Esophagus squamous epithelium (tissue), 5 donors: ENCODE results near the gene PPP2R3A. TPM values are rescaled to one million over a fixed set of nuclear protein-coding genes. Genes with fewer than 3 reads are reported as not detected.
"Not testable (repeated sequence)": the region's sequence is repeated elsewhere in the genome, so short reads cannot be mapped to it uniquely, and the experiment has no call there.

Experiments used
- DNase-seq: peaks from one replicate; lab custom pipeline; 2025; lab: John Stamatoyannopoulos, UW
- H3K27ac ChIP-seq, 4 donors: fragments of 200-600 bp; sonication (generic); one replicate each; pipeline ENCODE4 v1.5.1; 2016 to 2019; ENCODE audit warnings: mild to moderate bottlenecking in 1 of 4
- H3K27me3 ChIP-seq, 4 donors: fragments of 200-600 bp; sonication (generic); 1 replicate in 3 of 4; 2 replicates in 1 of 4; pipeline versions ENCODE4 v1.5.1 to v1.6.0; 2017 to 2021; ENCODE audit warnings: antibody characterized with exemption in 1 of 4
- H3K36me3 ChIP-seq, 3 donors: fragments of 200-600 bp; sonication (generic); one replicate each; pipeline ENCODE4 v1.5.1; 2016 to 2019
- H3K4me1 ChIP-seq, 3 donors: fragments of 200-600 bp; sonication (generic); one replicate each; pipeline ENCODE4 v1.5.1; 2017 to 2019
- H3K4me3 ChIP-seq, 4 donors: fragments of 200-600 bp; sonication (generic); 1 replicate in 3 of 4; 2 replicates in 1 of 4; pipeline ENCODE4 v1.5.1; 2016 to 2019; ENCODE audit warnings: mild to moderate bottlenecking in 2 of 4, moderate library complexity in 1 of 4
- H3K9me3 ChIP-seq, 3 donors: fragments of 200-600 bp; sonication (generic); one replicate each; pipeline ENCODE4 v1.5.1; 2016 to 2019
- POLR2A ChIP-seq, 4 donors: fragments of 450-650 bp; IDR thresholded peaks; one replicate each; pipeline ENCODE4 v1.6.1; 2017; ENCODE audit warnings: antibody characterized with exemption in 4 of 4, mild to moderate bottlenecking in 4 of 4, moderate library complexity in 3 of 4
- WGBS, 2 donors: methylation state at CpG; one replicate each; pipeline ENCODE4 v1.1.5; 2018; 5-methylcytosine and 5-hydroxymethylcytosine counted together
- intact Hi-C: fragments of 100-400 bp; cut with DNase I; formaldehyde crosslinking; loops from one replicate; pipeline ENCODE4 v1.15.0; 2022
- total RNA-seq, 4 donors: library from RNA; depleted of rRNA; stranded (reverse); fragments of >200 nt; gene quantifications; one replicate each; pipeline ENCODE4 v1.1.0, GENCODE V29; 2016
- TF ChIP-seq, protein P1 (sequence below), 6 experiments: fragments of 450-650 bp in 4 of 6; fragments of 200-600 bp in 2 of 6; sonication (generic) in 2 of 6; IDR thresholded peaks; one replicate each; pipeline ENCODE4 v1.5.1; 2016 to 2019; ENCODE audit warnings: antibody characterized with exemption in 6 of 6, mild to moderate bottlenecking in 4 of 6, moderate library complexity in 4 of 6
- donor health status: DM: yes; HTN: yes; CAD: no.

PPP2R3A gene
- total RNA-seq, 4 donors from 2014 or later = 9.4 to 15.6 (median 13.6) TPM

- H3K27ac ChIP-seq = no peak overlapping the region
- intact Hi-C loops = no loop called here
- 87 to 89% methylated on average over 6 of the region's 6 CpGs for WGBS, 2 donors
- H3K9me3 ChIP-seq = no peaks in the 10 kb centered on the region
- DNase-seq = no peak
- H3K27me3 ChIP-seq = no peaks in the 10 kb centered on the region
- H3K4me1 ChIP-seq = no peaks in the 10 kb centered on the region
- no peak overlapping the region for H3K4me3 ChIP-seq
- TF ChIP-seq POLR2A (IDR thresholded peaks at IDR 0.05) = no peak
- TF ChIP-seq, protein P1, sequence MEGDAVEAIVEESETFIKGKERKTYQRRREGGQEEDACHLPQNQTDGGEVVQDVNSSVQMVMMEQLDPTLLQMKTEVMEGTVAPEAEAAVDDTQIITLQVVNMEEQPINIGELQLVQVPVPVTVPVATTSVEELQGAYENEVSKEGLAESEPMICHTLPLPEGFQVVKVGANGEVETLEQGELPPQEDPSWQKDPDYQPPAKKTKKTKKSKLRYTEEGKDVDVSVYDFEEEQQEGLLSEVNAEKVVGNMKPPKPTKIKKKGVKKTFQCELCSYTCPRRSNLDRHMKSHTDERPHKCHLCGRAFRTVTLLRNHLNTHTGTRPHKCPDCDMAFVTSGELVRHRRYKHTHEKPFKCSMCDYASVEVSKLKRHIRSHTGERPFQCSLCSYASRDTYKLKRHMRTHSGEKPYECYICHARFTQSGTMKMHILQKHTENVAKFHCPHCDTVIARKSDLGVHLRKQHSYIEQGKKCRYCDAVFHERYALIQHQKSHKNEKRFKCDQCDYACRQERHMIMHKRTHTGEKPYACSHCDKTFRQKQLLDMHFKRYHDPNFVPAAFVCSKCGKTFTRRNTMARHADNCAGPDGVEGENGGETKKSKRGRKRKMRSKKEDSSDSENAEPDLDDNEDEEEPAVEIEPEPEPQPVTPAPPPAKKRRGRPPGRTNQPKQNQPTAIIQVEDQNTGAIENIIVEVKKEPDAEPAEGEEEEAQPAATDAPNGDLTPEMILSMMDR (IDR thresholded peaks at IDR 0.05) = no peak
- H3K36me3 ChIP-seq = peaks cover 0 to 74% (median 0%) of the 10 kb centered on the region in 3 donors
These were observed 140.6 kb downstream of the PPP2R3A start for GRCh38 chr3:136106101-136106500.

DNA sequence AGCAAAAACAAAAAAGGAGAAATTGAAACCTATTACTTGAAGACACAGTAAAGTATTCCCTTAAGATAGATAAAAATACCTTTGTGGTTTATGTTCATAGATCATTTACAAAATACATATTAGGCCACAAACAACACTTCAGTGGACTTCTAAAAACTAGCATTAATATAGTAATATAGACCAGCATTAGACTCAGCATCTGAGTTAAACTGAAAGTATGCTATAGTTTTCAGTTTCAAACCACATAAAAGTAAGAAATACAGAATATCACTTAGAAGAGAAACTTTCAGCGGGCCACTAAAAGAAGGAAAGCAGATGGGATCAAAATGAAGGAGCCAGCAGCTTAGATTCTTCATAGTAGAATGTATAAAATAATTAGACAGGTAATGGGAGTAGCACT lies 144.0 kb downstream of the PPP2R3A start:
- Histone ChIP-seq H3K9me3 (no peaks in the 10 kb centered on the region), H3K27me3 (no peaks in the 10 kb centered on the region), H3K4me1 (no peaks in the 10 kb centered on the region), H3K36me3 (peaks cover 0 to 58% (median 0%) of the 10 kb centered on the region in 3 donors), H3K4me3 (no peak overlapping the region), H3K27ac (no peak overlapping the region)
- intact Hi-C loops = no loop called here
- TF ChIP-seq, protein P1 (IDR thresholded peaks at IDR 0.05) = no peak
- TF ChIP-seq POLR2A (IDR thresholded peaks at IDR 0.05) = no peak
- whole genome bisulfite sequencing, 2 donors = 71 to 83% methylated on average over 1 of the region's 1 CpG
- no peak for DNase-seq

DNA sequence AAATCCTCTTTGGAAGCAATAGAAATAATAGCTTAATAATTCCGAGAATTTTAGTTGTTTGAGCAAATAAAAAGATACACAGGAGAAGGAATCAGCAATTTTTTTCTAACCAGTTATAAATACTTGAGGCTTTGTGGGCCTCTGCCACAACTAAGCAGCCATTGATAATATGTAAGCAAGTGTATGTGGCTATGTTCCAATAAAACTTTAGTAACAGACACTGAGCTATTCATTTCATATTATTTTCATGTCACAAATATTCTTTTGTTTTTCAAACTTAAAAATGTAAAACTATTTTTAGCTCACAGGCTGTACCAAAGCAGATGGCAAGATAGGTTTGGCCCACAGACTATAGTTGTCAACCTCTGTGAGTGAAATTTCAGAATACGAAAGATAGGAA lies 145.0 kb downstream of the PPP2R3A start:
- H3K4me1 ChIP-seq = no peaks in the 10 kb centered on the region
- DNase-seq = no peak
- no peak overlapping the region for H3K4me3 ChIP-seq
- no peaks in the 10 kb centered on the region for H3K27me3 ChIP-seq
- intact Hi-C loops = no loop called here
- H3K36me3 ChIP-seq = peaks cover 0 to 49% (median 0%) of the 10 kb centered on the region in 3 donors
- H3K9me3 ChIP-seq = no peaks in the 10 kb centered on the region
- WGBS, 2 donors = 78 to 88% methylated on average over 2 of the region's 2 CpGs
- no peak overlapping the region for H3K27ac ChIP-seq
- TF ChIP-seq, protein P1 (IDR thresholded peaks at IDR 0.05) = no peak
- no peak for TF ChIP-seq POLR2A (IDR thresholded peaks at IDR 0.05)

DNA sequence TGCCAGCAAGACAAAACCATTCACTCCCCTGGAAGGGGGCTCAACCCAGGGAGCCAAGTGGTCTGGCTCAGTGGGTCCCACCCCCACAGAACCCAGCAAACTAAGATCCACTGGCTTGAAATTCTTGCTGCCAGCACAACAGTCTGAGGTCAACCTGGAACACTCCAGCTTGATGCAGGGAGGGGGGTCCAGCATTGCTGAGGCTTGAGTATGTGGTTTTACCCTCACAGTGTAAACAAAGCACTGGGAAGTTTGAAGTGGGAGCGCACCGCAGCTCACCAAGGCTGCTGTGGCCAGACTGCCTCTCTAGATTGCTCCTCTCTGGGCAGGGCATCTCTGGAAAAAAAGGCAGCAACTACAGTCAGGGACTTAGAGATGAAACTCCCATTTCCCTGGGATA lies 148.9 kb downstream of the PPP2R3A start:
- Histone ChIP-seq H3K27ac (no peak overlapping the region), H3K27me3 (no peaks in the 10 kb centered on the region), H3K4me1 (no peaks in the 10 kb centered on the region), H3K36me3 (peaks cover 0 to 23% (median 0%) of the 10 kb centered on the region in 3 donors), H3K9me3 (no peaks in the 10 kb centered on the region), H3K4me3 (no peak overlapping the region)
- WGBS, 2 donors = 100% methylated on average over 2 of the region's 2 CpGs; no CpG with 5 or more reads in 1 of the 2 donors
- TF ChIP-seq, protein P1 (IDR thresholded peaks at IDR 0.05) = no peak
- no peak for TF ChIP-seq POLR2A (IDR thresholded peaks at IDR 0.05)
- DNase-seq = no peak
- intact Hi-C loops = no loop called here

- DNase-seq, H3K9me3 ChIP-seq, H3K36me3 ChIP-seq, H3K4me3 ChIP-seq, H3K27ac ChIP-seq, H3K4me1 ChIP-seq, H3K27me3 ChIP-seq, intact Hi-C loops: not testable (repeated sequence)
- 92 to 95% methylated on average over 1 of the region's 1 CpG for WGBS, 2 donors
These were observed 153.8 kb downstream of the PPP2R3A start for GRCh38 chr3:136119332-136119731.

- WGBS, 2 donors = 91 to 94% methylated on average over 4 to 5 of the region's 5 CpGs
- H3K4me1 ChIP-seq, H3K27me3 ChIP-seq, intact Hi-C loops, H3K36me3 ChIP-seq, H3K27ac ChIP-seq, H3K4me3 ChIP-seq, H3K9me3 ChIP-seq, DNase-seq: not testable (repeated sequence)
These were observed 154.3 kb downstream of the PPP2R3A start for GRCh38 chr3:136119783-136120182.
